ENCODE results near the gene NUP50.

The NUP50 gene

GRCh38 chr22:45139693-45140092 is 24.0 kb upstream of the NUP50 start:
- Histone ChIP-seq H3K9me3 (replicated peaks; ENCODE audit: low read length) (peaks cover 4% of the 10 kb centered on the region), H3K36me3 (ENCODE audit: insufficient read depth, low read length) (peaks cover 10% of the 10 kb centered on the region), H3K27me3 (ENCODE audit: control insufficient read depth, insufficient read depth, low read length) (no peaks in the 10 kb centered on the region), H3K4me1 (ENCODE audit: control insufficient read depth, insufficient read depth, low read length) (no peaks in the 10 kb centered on the region), H3K9ac (ENCODE audit: low read depth, low read length) (no peak overlapping the region), H3K4me3 (ENCODE audit: low read length) (no peak overlapping the region), H3K4me2 (ENCODE audit: low read length) (no peak overlapping the region)

- Histone ChIP-seq H3K27me3 (ENCODE audit: control insufficient read depth, insufficient read depth, low read length) (no peaks in the 10 kb centered on the region), H3K36me3 (ENCODE audit: insufficient read depth, low read length) (peaks cover 6% of the 10 kb centered on the region), H3K9me3 (replicated peaks; ENCODE audit: low read length) (peaks cover 4% of the 10 kb centered on the region), H3K4me1 (ENCODE audit: control insufficient read depth, insufficient read depth, low read length) (peaks cover 3% of the 10 kb centered on the region), H3K4me2 (ENCODE audit: low read length) (no peak overlapping the region), H3K9ac (ENCODE audit: low read depth, low read length) (no peak overlapping the region), H3K4me3 (ENCODE audit: low read length) (no peak overlapping the region)
These were observed 21.3 kb upstream of the NUP50 start for GRCh38 chr22:45142376-45142775.

GRCh38 chr22:45144916-45145315 is 18.8 kb upstream of the NUP50 start:
- no peak overlapping the region for H3K9ac ChIP-seq (ENCODE audit: low read depth, low read length)

GRCh38 chr22:45149671-45150070 is 14.1 kb upstream of the NUP50 start:
- H3K4me3 ChIP-seq (ENCODE audit: low read length) = no peak overlapping the region
- no peaks in the 10 kb centered on the region for H3K27me3 ChIP-seq (ENCODE audit: control insufficient read depth, insufficient read depth, low read length)
- no peak overlapping the region for H3K4me2 ChIP-seq (ENCODE audit: low read length)
- peaks cover 11% of the 10 kb centered on the region for H3K36me3 ChIP-seq (ENCODE audit: insufficient read depth, low read length)
- peaks cover 18% of the 10 kb centered on the region for H3K4me1 ChIP-seq (ENCODE audit: control insufficient read depth, insufficient read depth, low read length)
- no peak overlapping the region for H3K9ac ChIP-seq (ENCODE audit: low read depth, low read length)
- no peaks in the 10 kb centered on the region for H3K9me3 ChIP-seq (replicated peaks; ENCODE audit: low read length)

More at GRCh38 chr22:45144916-45145315, 18.8 kb upstream of the NUP50 start:
- H3K9me3 ChIP-seq (replicated peaks; ENCODE audit: low read length) = peaks cover 4% of the 10 kb centered on the region
- peaks cover 9% of the 10 kb centered on the region for H3K4me1 ChIP-seq (ENCODE audit: control insufficient read depth, insufficient read depth, low read length)
- peaks cover 6% of the 10 kb centered on the region for H3K36me3 ChIP-seq (ENCODE audit: insufficient read depth, low read length)
- H3K4me3 ChIP-seq (ENCODE audit: low read length) = no peak overlapping the region
- H3K4me2 ChIP-seq (ENCODE audit: low read length) = no peak overlapping the region
- no peaks in the 10 kb centered on the region for H3K27me3 ChIP-seq (ENCODE audit: control insufficient read depth, insufficient read depth, low read length)

GRCh38 chr22:45150139-45150538 is 13.6 kb upstream of the NUP50 start:
- Histone ChIP-seq H3K9ac (ENCODE audit: low read depth, low read length) (no peak overlapping the region), H3K9me3 (replicated peaks; ENCODE audit: low read length) (no peaks in the 10 kb centered on the region), H3K4me2 (ENCODE audit: low read length) (no peak overlapping the region), H3K4me1 (ENCODE audit: control insufficient read depth, insufficient read depth, low read length) (peaks cover 20% of the 10 kb centered on the region), H3K27me3 (ENCODE audit: control insufficient read depth, insufficient read depth, low read length) (no peaks in the 10 kb centered on the region), H3K4me3 (ENCODE audit: low read length) (no peak overlapping the region), H3K36me3 (ENCODE audit: insufficient read depth, low read length) (peaks cover 11% of the 10 kb centered on the region)

GRCh38 chr22:45151503-45151902 is 12.2 kb upstream of the NUP50 start:
- Histone ChIP-seq H3K9ac (ENCODE audit: low read depth, low read length) (no peak overlapping the region), H3K4me1 (ENCODE audit: control insufficient read depth, insufficient read depth, low read length) (peaks cover 17% of the 10 kb centered on the region), H3K36me3 (ENCODE audit: insufficient read depth, low read length) (peaks cover 11% of the 10 kb centered on the region), H3K9me3 (replicated peaks; ENCODE audit: low read length) (no peaks in the 10 kb centered on the region), H3K4me2 (ENCODE audit: low read length) (no peak overlapping the region), H3K27me3 (ENCODE audit: control insufficient read depth, insufficient read depth, low read length) (no peaks in the 10 kb centered on the region), H3K4me3 (ENCODE audit: low read length) (no peak overlapping the region)

- H3K4me1 ChIP-seq (ENCODE audit: control insufficient read depth, insufficient read depth, low read length) = peaks cover 28% of the 10 kb centered on the region
- no peaks in the 10 kb centered on the region for H3K27me3 ChIP-seq (ENCODE audit: control insufficient read depth, insufficient read depth, low read length)
- H3K36me3 ChIP-seq (ENCODE audit: insufficient read depth, low read length) = peaks cover 27% of the 10 kb centered on the region
- H3K4me3 ChIP-seq (ENCODE audit: low read length) = no peak overlapping the region
- H3K9ac ChIP-seq (ENCODE audit: low read depth, low read length) = no peak overlapping the region
- H3K4me2 ChIP-seq (ENCODE audit: low read length) = no peak overlapping the region
- no peaks in the 10 kb centered on the region for H3K9me3 ChIP-seq (replicated peaks; ENCODE audit: low read length)
These were observed 9.3 kb upstream of the NUP50 start for GRCh38 chr22:45154383-45154782.

GRCh38 chr22:45155050-45155840 is 8.5 kb upstream of the NUP50 start:
- Histone ChIP-seq H3K27me3 (ENCODE audit: control insufficient read depth, insufficient read depth, low read length) (no peaks in the 10 kb centered on the region), H3K9me3 (replicated peaks; ENCODE audit: low read length) (no peaks in the 10 kb centered on the region), H3K9ac (ENCODE audit: low read depth, low read length) (no peak overlapping the region), H3K4me3 (ENCODE audit: low read length) (no peak overlapping the region), H3K4me1 (ENCODE audit: control insufficient read depth, insufficient read depth, low read length) (peaks cover 29% of the 10 kb centered on the region), H3K36me3 (ENCODE audit: insufficient read depth, low read length) (peaks cover 25% of the 10 kb centered on the region), H3K4me2 (ENCODE audit: low read length) (no peak overlapping the region)

- H3K4me3 ChIP-seq (ENCODE audit: low read length) = no peak overlapping the region
- H3K9ac ChIP-seq (ENCODE audit: low read depth, low read length) = no peak overlapping the region
- H3K4me2 ChIP-seq (ENCODE audit: low read length) = no peak overlapping the region
- H3K9me3 ChIP-seq (replicated peaks; ENCODE audit: low read length) = no peaks in the 10 kb centered on the region
- H3K36me3 ChIP-seq (ENCODE audit: insufficient read depth, low read length) = peaks cover 16% of the 10 kb centered on the region
- H3K27me3 ChIP-seq (ENCODE audit: control insufficient read depth, insufficient read depth, low read length) = no peaks in the 10 kb centered on the region
- H3K4me1 ChIP-seq (ENCODE audit: control insufficient read depth, insufficient read depth, low read length) = peaks cover 45% of the 10 kb centered on the region
These were observed 5.8 kb upstream of the NUP50 start for GRCh38 chr22:45157907-45158306.

GRCh38 chr22:45159652-45160462 is 3.9 kb upstream of the NUP50 start:
- Histone ChIP-seq H3K4me3 (ENCODE audit: low read length) (no peak overlapping the region), H3K27me3 (ENCODE audit: control insufficient read depth, insufficient read depth, low read length) (no peaks in the 10 kb centered on the region), H3K9ac (ENCODE audit: low read depth, low read length) (no peak overlapping the region), H3K9me3 (replicated peaks; ENCODE audit: low read length) (no peaks in the 10 kb centered on the region), H3K4me1 (ENCODE audit: control insufficient read depth, insufficient read depth, low read length) (peaks cover 40% of the 10 kb centered on the region), H3K36me3 (ENCODE audit: insufficient read depth, low read length) (peaks cover 16% of the 10 kb centered on the region), H3K4me2 (ENCODE audit: low read length) (peak overlapping the region; percentile 37)

- Histone ChIP-seq H3K9ac (ENCODE audit: low read depth, low read length) (peak overlapping the region; percentile 96), H3K4me1 (ENCODE audit: control insufficient read depth, insufficient read depth, low read length) (peaks cover 44% of the 10 kb centered on the region), H3K4me3 (ENCODE audit: low read length) (peak overlapping the region; percentile 91)
These were observed 1.2 kb upstream of the NUP50 start for GRCh38 chr22:45162531-45162930.

More at GRCh38 chr22:45162531-45162930, 1.2 kb upstream of the NUP50 start:
- Histone ChIP-seq H3K4me2 (ENCODE audit: low read length) (peak overlapping the region; percentile 97), H3K36me3 (ENCODE audit: insufficient read depth, low read length) (peaks cover 18% of the 10 kb centered on the region), H3K9me3 (replicated peaks; ENCODE audit: low read length) (no peaks in the 10 kb centered on the region), H3K27me3 (ENCODE audit: control insufficient read depth, insufficient read depth, low read length) (no peaks in the 10 kb centered on the region)
